ENCODE results near the gene BCAT1. TPM values are rescaled to one million over a fixed set of nuclear protein-coding genes. Genes with fewer than 3 reads are reported as not detected.

The BCAT1 gene
- total RNA-seq, 4 donors from 2014 or later, result 11.4 to 39.3 (median 18.0) TPM

- H3K36me3 ChIP-seq, result no peaks in the 10 kb centered on the region
- H3K27ac ChIP-seq, result no peak overlapping the region
- no peaks in the 10 kb centered on the region for H3K27me3 ChIP-seq
- peaks cover 0 to 6% (median 0%) of the 10 kb centered on the region in 3 donors for H3K9me3 ChIP-seq
- no peaks in the 10 kb centered on the region for H3K4me1 ChIP-seq
- H3K4me3 ChIP-seq, result no peak overlapping the region
- ATAC-seq, result no peak
- TF ChIP-seq EP300 (IDR thresholded peaks at IDR 0.05), result no peak
- no peak for TF ChIP-seq POLR2AphosphoS5 (IDR thresholded peaks at IDR 0.05)
- no peak for TF ChIP-seq POLR2A (IDR thresholded peaks at IDR 0.05)
- no peak for TF ChIP-seq CTCF (IDR thresholded peaks at IDR 0.05)
- WGBS, 2 donors (ENCODE audit: low coverage in 1 of 2), result 74 to 94% methylated on average over 2 of the region's 5 CpGs
Observed at GRCh38 chr12:24803430-24804245, 145.3 kb downstream of the BCAT1 start.

- Histone ChIP-seq H3K4me1 (no peaks in the 10 kb centered on the region), H3K9me3 (peaks cover 0 to 3% (median 0%) of the 10 kb centered on the region in 3 donors), H3K36me3 (no peaks in the 10 kb centered on the region), H3K27me3 (no peaks in the 10 kb centered on the region), H3K4me3 (no peak overlapping the region), H3K27ac (no peak overlapping the region)
- ATAC-seq, result no peak
- TF ChIP-seq EP300 (IDR thresholded peaks at IDR 0.05), result no peak
- TF ChIP-seq CTCF (IDR thresholded peaks at IDR 0.05), result no peak
- TF ChIP-seq POLR2AphosphoS5 (IDR thresholded peaks at IDR 0.05), result no peak
- TF ChIP-seq POLR2A (IDR thresholded peaks at IDR 0.05), result no peak
Observed at GRCh38 chr12:24798335-24798734, 150.6 kb downstream of the BCAT1 start.

GRCh38 chr12:24797901-24798300, 151.0 kb downstream of the BCAT1 start:
- no peaks in the 10 kb centered on the region for H3K9me3 ChIP-seq
- ATAC-seq, result no peak
- WGBS, 2 donors (ENCODE audit: low coverage in 1 of 2), result 72 to 84% methylated on average over 2 of the region's 2 CpGs
- TF ChIP-seq POLR2AphosphoS5 (IDR thresholded peaks at IDR 0.05) (no peak), EP300 (IDR thresholded peaks at IDR 0.05) (no peak), POLR2A (IDR thresholded peaks at IDR 0.05) (no peak), CTCF (IDR thresholded peaks at IDR 0.05) (no peak)
- no peaks in the 10 kb centered on the region for H3K36me3 ChIP-seq
- no peaks in the 10 kb centered on the region for H3K27me3 ChIP-seq
- no peak overlapping the region for H3K4me3 ChIP-seq
- H3K4me1 ChIP-seq, result no peaks in the 10 kb centered on the region
- no peak overlapping the region for H3K27ac ChIP-seq

DNA sequence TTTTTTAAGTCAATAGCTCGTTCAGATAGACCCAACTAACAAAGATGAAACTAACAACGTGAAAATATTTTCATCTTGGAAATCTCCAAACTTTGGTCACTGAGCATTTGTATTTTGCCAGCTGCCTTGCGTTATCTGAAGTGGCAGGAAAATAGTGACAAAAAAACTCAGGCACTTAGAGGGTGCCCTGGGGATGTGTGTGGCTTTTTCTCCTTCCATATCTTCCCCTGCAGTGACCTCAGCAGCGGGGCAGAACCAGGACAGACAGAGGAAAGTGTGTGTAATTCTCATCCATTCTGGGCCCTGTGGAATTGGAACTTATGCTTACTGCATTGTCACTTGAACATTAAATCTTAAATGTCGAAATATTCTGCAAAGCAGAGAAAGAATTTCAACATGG, 152.0 kb downstream of the BCAT1 start:
- 38 to 50% methylated on average over 5 of the region's 5 CpGs for WGBS, 2 donors (ENCODE audit: low coverage in 1 of 2)
- Histone ChIP-seq H3K4me1 (no peaks in the 10 kb centered on the region), H3K4me3 (no peak overlapping the region), H3K27ac (no peak overlapping the region), H3K9me3 (no peaks in the 10 kb centered on the region), H3K27me3 (no peaks in the 10 kb centered on the region), H3K36me3 (no peaks in the 10 kb centered on the region)
- ATAC-seq, result no peak
- TF ChIP-seq EP300 (IDR thresholded peaks at IDR 0.05), result no peak
- TF ChIP-seq POLR2A (IDR thresholded peaks at IDR 0.05), result no peak
- no peak for TF ChIP-seq POLR2AphosphoS5 (IDR thresholded peaks at IDR 0.05)
- TF ChIP-seq CTCF (IDR thresholded peaks at IDR 0.05), result no peak

- WGBS, 2 donors (ENCODE audit: low coverage in 1 of 2), result 56 to 79% methylated on average over 4 of the region's 4 CpGs
- no peaks in the 10 kb centered on the region for H3K27me3 ChIP-seq
- H3K4me3 ChIP-seq, result peak overlapping the region in 1 of 2 donors; percentile 16
Observed at GRCh38 chr12:24795699-24796347, 153.1 kb downstream of the BCAT1 start.

More at GRCh38 chr12:24795699-24796347, 153.1 kb downstream of the BCAT1 start:
- TF ChIP-seq EP300 (IDR thresholded peaks at IDR 0.05) (no peak), POLR2A (IDR thresholded peaks at IDR 0.05) (no peak), POLR2AphosphoS5 (IDR thresholded peaks at IDR 0.05) (no peak), CTCF (IDR thresholded peaks at IDR 0.05) (no peak)
- Histone ChIP-seq H3K4me1 (no peaks in the 10 kb centered on the region), H3K27ac (no peak overlapping the region), H3K36me3 (no peaks in the 10 kb centered on the region), H3K9me3 (no peaks in the 10 kb centered on the region)
- ATAC-seq, result no peak
